GM23248 (cell line): ENCODE data around the gene TMEM259. TPM values are rescaled to one million over a fixed set of nuclear protein-coding genes. Genes with fewer than 3 reads are reported as not detected.

Source experiments
- DNase-seq: peaks from one replicate; pipeline ENCODE4 v3.0.0-alpha.2; 2015
- H2AFZ ChIP-seq: fragments of 200-600 bp; sonication (generic); 2 replicates; pipeline ENCODE4 v1.6.1; 2016; ENCODE audit warnings: antibody characterized with exemption
- H3F3A ChIP-seq: fragments of 200-600 bp; sonication (generic); 2 replicates; pipeline ENCODE4 v1.6.1; 2016; ENCODE audit warnings: mild to moderate bottlenecking, antibody characterized with exemption, mixed run types; ENCODE audit not compliant: insufficient read depth
- H3K27ac ChIP-seq: fragments of 200-600 bp; sonication (generic); 2 replicates; pipeline ENCODE4 v1.5.1; 2016; ENCODE audit warnings: mild to moderate bottlenecking
- H3K27me3 ChIP-seq: fragments of 200-600 bp; sonication (generic); replicated peaks from 2 replicates; pipeline ENCODE4 v1.6.1; 2016; ENCODE audit warnings: mild to moderate bottlenecking; ENCODE audit not compliant: insufficient read depth
- H3K36me3 ChIP-seq: fragments of 200-600 bp; sonication (generic); 2 replicates; pipeline ENCODE4 v1.6.1; 2016; ENCODE audit warnings: low read depth, mild to moderate bottlenecking
- H3K4me1 ChIP-seq: fragments of 200-600 bp; sonication (generic); 2 replicates; pipeline ENCODE4 v1.6.1; 2016; ENCODE audit warnings: mild to moderate bottlenecking; ENCODE audit not compliant: insufficient read depth
- H3K4me2 ChIP-seq: fragments of 200-600 bp; sonication (generic); one replicate; pipeline ENCODE4 v1.6.1; 2016; ENCODE audit warnings: mild to moderate bottlenecking; ENCODE audit not compliant: unreplicated experiment
- H3K4me3 ChIP-seq: fragments of 200-600 bp; sonication (generic); 2 replicates; pipeline ENCODE4 v1.5.1; 2016; ENCODE audit warnings: mild to moderate bottlenecking
- H3K79me2 ChIP-seq: fragments of 200-600 bp; sonication (generic); 2 replicates; pipeline ENCODE4 v1.6.1; 2016; ENCODE audit warnings: mild to moderate bottlenecking; ENCODE audit not compliant: insufficient read depth
- H3K9ac ChIP-seq: fragments of 200-600 bp; sonication (generic); 2 replicates; pipeline ENCODE4 v1.6.1; 2016; ENCODE audit warnings: mild to moderate bottlenecking
- H3K9me2 ChIP-seq: fragments of 200-600 bp; sonication (generic); 2 replicates; pipeline ENCODE4 v1.6.1; 2016; ENCODE audit warnings: mixed run types, mild to moderate bottlenecking, moderate library complexity; ENCODE audit not compliant: insufficient read depth
- H3K9me3 ChIP-seq: fragments of 200-600 bp; sonication (generic); one replicate; pipeline ENCODE4 v1.6.1; 2017; ENCODE audit warnings: low read depth
- H4K20me1 ChIP-seq: fragments of 200-600 bp; sonication (generic); 2 replicates; pipeline ENCODE4 v1.6.0; 2016; ENCODE audit not compliant: insufficient read depth
- EZH2 ChIP-seq: fragments of 200-600 bp; sonication (generic); IDR thresholded peaks from 2 replicates; pipeline ENCODE4 v1.6.1; 2018; ENCODE audit warnings: antibody characterized with exemption, mild to moderate bottlenecking; ENCODE audit not compliant: insufficient read depth, poor library complexity, severe bottlenecking
- EZH2phosphoT487 ChIP-seq: fragments of 200-600 bp; sonication (generic); IDR thresholded peaks from 2 replicates; pipeline ENCODE4 v1.6.1; 2018; ENCODE audit warnings: antibody characterized with exemption, moderate library complexity, mild to moderate bottlenecking, low read depth; ENCODE audit not compliant: insufficient read depth
- WGBS, 2 experiments: methylation state at CpG; one replicate each; pipeline ENCODE4 v1.1.6; 2015 to 2017; ENCODE audit warnings: low lambda C conversion rate in 2 of 2, low coverage in 1 of 2; ENCODE audit errors: missing lambda C conversion rate in 2 of 2; 5-methylcytosine and 5-hydroxymethylcytosine counted together
- in situ Hi-C: fragments of 300-500 bp; cut with MboI; formaldehyde crosslinking; loops from 2 replicates; pipeline ENCODE4 v1.15.0; 2020
- polyA plus RNA-seq: library from polyadenylated mRNA; unstranded; fragments of >200 nt; fragmentation: Nextera tagmentation; extraction: Ambion mirVana; gene quantifications from 2 replicates; pipeline ENCODE4 v1.2.1, GENCODE V29; 2016
- total RNA-seq: library from RNA; depleted of rRNA; stranded (reverse); fragments of >200 nt; shearing (Covaris generic); gene quantifications from 2 replicates; pipeline ENCODE4 v1.2.3, GENCODE V29; 2014

Gene TMEM259
- total and polyA plus RNA-seq, 2 experiments from 2014 or later, result 79.7 to 132 TPM

GRCh38 chr19:991174-991931 lies 29.6 kb downstream of the TMEM259 start:
- H3K79me2 ChIP-seq, result no peaks in the 10 kb centered on the region
- no peaks in the 10 kb centered on the region for H3K9me2 ChIP-seq
- peak; percentile 75 for DNase-seq
- H2AFZ ChIP-seq, result no peak overlapping the region
- no peak overlapping the region for H3K9ac ChIP-seq
- 83 to 99% methylated on average over 13 to 43 of the region's 47 CpGs for WGBS, 2 experiments
- H3K4me2 ChIP-seq, result no peak overlapping the region
- H3F3A ChIP-seq, result peaks cover 6% of the 10 kb centered on the region; the same call in 1 of the 2 replicates
- no peak overlapping the region for H3K4me3 ChIP-seq
- in situ Hi-C loops, result no loop called here
- no peaks in the 10 kb centered on the region; the same call in 1 of the 2 replicates for H3K36me3 ChIP-seq
- TF ChIP-seq EZH2phosphoT487 (no peak), EZH2 (no peak)
- H3K27ac ChIP-seq, result no peak overlapping the region
- no peaks in the 10 kb centered on the region for H3K9me3 ChIP-seq
- no peaks in the 10 kb centered on the region for H4K20me1 ChIP-seq
- no peaks in the 10 kb centered on the region for H3K4me1 ChIP-seq
- H3K27me3 ChIP-seq, result peaks cover 6% of the 10 kb centered on the region; the same call in 1 of the 2 replicates

GRCh38 chr19:990746-991145 lies 30.2 kb downstream of the TMEM259 start:
- no peak overlapping the region for H3K4me2 ChIP-seq
- in situ Hi-C loops, result no loop called here

GRCh38 chr19:990119-990571 lies 30.8 kb downstream of the TMEM259 start:
- Histone ChIP-seq H3K4me1 (0 out of 2 replicates have a peak, but pooled peaks cover under 1% of the 10 kb centered on the region), H3K27ac (no peak overlapping the region), H3K4me2 (no peak overlapping the region), H3K27me3 (no peaks in the 10 kb centered on the region), H3K4me3 (no peak overlapping the region), H3K9me3 (no peaks in the 10 kb centered on the region), H3K9me2 (no peaks in the 10 kb centered on the region), H3K79me2 (peaks cover 10% of the 10 kb centered on the region), H3K9ac (no peak overlapping the region), H4K20me1 (no peaks in the 10 kb centered on the region), H3K36me3 (no peaks in the 10 kb centered on the region; the same call in 1 of the 2 replicates), H2AFZ (no peak overlapping the region), H3F3A (peaks cover 6% of the 10 kb centered on the region; the same call in 1 of the 2 replicates)
- in situ Hi-C loops, result no loop called here
- no peak for TF ChIP-seq EZH2
- no peak for TF ChIP-seq EZH2phosphoT487
- WGBS, 2 experiments, result 92 to 95% methylated on average over 22 to 27 of the region's 27 CpGs
- DNase-seq, result no peak

More at GRCh38 chr19:990746-991145, 30.2 kb downstream of the TMEM259 start:
- DNase-seq, result no peak
- H3K9me3 ChIP-seq, result no peaks in the 10 kb centered on the region
- no peak for TF ChIP-seq EZH2
- TF ChIP-seq EZH2phosphoT487, result no peak
- peaks cover under 1% of the 10 kb centered on the region; the same call in 1 of the 2 replicates for H3K27me3 ChIP-seq
- H2AFZ ChIP-seq, result no peak overlapping the region
- H3K79me2 ChIP-seq, result peaks cover 4% of the 10 kb centered on the region
- no peaks in the 10 kb centered on the region for H3K4me1 ChIP-seq
- peaks cover 6% of the 10 kb centered on the region; the same call in 1 of the 2 replicates for H3F3A ChIP-seq
- H3K4me3 ChIP-seq, result no peak overlapping the region
- no peaks in the 10 kb centered on the region for H3K9me2 ChIP-seq
- no peak overlapping the region for H3K9ac ChIP-seq
- no peaks in the 10 kb centered on the region for H4K20me1 ChIP-seq
- no peaks in the 10 kb centered on the region; the same call in 1 of the 2 replicates for H3K36me3 ChIP-seq
- 95 to 96% methylated on average over 22 to 23 of the region's 23 CpGs for WGBS, 2 experiments
- H3K27ac ChIP-seq, result no peak overlapping the region

GRCh38 chr19:989381-990081 lies 31.4 kb downstream of the TMEM259 start:
- no peak overlapping the region for H3K4me2 ChIP-seq
- H3K27me3 ChIP-seq, result no peaks in the 10 kb centered on the region
- H3K27ac ChIP-seq, result no peak overlapping the region
- DNase-seq, result no peak
- no peaks in the 10 kb centered on the region for H3K9me3 ChIP-seq
- peaks cover 6% of the 10 kb centered on the region; the same call in 1 of the 2 replicates for H3F3A ChIP-seq
- no peak overlapping the region for H3K4me3 ChIP-seq
- H3K79me2 ChIP-seq, result peaks cover 17% of the 10 kb centered on the region
- no peak overlapping the region for H2AFZ ChIP-seq
- no peaks in the 10 kb centered on the region for H4K20me1 ChIP-seq
- H3K4me1 ChIP-seq, result 0 out of 2 replicates have a peak, but pooled peaks cover 3% of the 10 kb centered on the region
- no peaks in the 10 kb centered on the region for H3K9me2 ChIP-seq
- no peak overlapping the region for H3K9ac ChIP-seq
- WGBS, 2 experiments, result 90 to 93% methylated on average over 20 to 22 of the region's 25 CpGs
- in situ Hi-C loops, result loop anchor here (10.0 kb wide), 1 partner anchor 215 kb away; no protein-coding TSS in a partner anchor
- no peaks in the 10 kb centered on the region; the same call in 1 of the 2 replicates for H3K36me3 ChIP-seq
- no peak for TF ChIP-seq EZH2phosphoT487
- no peak for TF ChIP-seq EZH2
